Parathyroid adenoma (tissue), 2 donors: ENCODE data around the gene CHURC1.

ENCODE experiments used
- H2AFZ ChIP-seq: fragments of 300-600 bp; sonication (generic); one replicate; pipeline ENCODE4 v1.7.0; 2017; ENCODE audit warnings: antibody characterized with exemption, mild to moderate bottlenecking
- H3K27ac ChIP-seq: fragments of 300-600 bp; sonication (generic); one replicate; pipeline ENCODE4 v1.7.0; 2017
- H3K27me3 ChIP-seq: fragments of 300-600 bp; sonication (generic); one replicate; pipeline ENCODE4 v1.7.0; 2017; ENCODE audit warnings: low read length; ENCODE audit not compliant: control insufficient read depth, insufficient read depth
- H3K36me3 ChIP-seq: fragments of 300-600 bp; sonication (generic); one replicate; pipeline ENCODE4 v1.7.0; 2017; ENCODE audit warnings: low read length; ENCODE audit not compliant: control insufficient read depth, insufficient read depth
- H3K4me1 ChIP-seq: fragments of 300-600 bp; sonication (generic); one replicate; pipeline ENCODE4 v1.7.0; 2017; ENCODE audit warnings: control low read depth
- H3K4me2 ChIP-seq: fragments of 300-600 bp; sonication (generic); one replicate; pipeline ENCODE4 v1.7.0; 2017; ENCODE audit warnings: low read length
- H3K4me3 ChIP-seq: fragments of 300-600 bp; sonication (generic); one replicate; pipeline ENCODE4 v1.7.0; 2017; ENCODE audit warnings: low read depth, low read length
- H3K79me2 ChIP-seq: fragments of 300-600 bp; sonication (generic); one replicate; pipeline ENCODE4 v1.7.0; 2017; ENCODE audit warnings: control low read depth
- H3K9ac ChIP-seq: fragments of 300-600 bp; sonication (generic); one replicate; pipeline ENCODE4 v1.7.0; 2017; ENCODE audit warnings: mild to moderate bottlenecking
- H3K9me3 ChIP-seq: fragments of 300-600 bp; sonication (generic); one replicate; pipeline ENCODE4 v1.7.0; 2017; ENCODE audit warnings: low read length; ENCODE audit not compliant: control insufficient read depth
- CTCF ChIP-seq: fragments of 300-600 bp; sonication (generic); IDR thresholded peaks from one replicate; pipeline ENCODE4 v1.7.0; 2017; ENCODE audit warnings: antibody characterized with exemption, mild to moderate bottlenecking
- donor health status: primary hyperparathyroidism.

The CHURC1 gene

DNA sequence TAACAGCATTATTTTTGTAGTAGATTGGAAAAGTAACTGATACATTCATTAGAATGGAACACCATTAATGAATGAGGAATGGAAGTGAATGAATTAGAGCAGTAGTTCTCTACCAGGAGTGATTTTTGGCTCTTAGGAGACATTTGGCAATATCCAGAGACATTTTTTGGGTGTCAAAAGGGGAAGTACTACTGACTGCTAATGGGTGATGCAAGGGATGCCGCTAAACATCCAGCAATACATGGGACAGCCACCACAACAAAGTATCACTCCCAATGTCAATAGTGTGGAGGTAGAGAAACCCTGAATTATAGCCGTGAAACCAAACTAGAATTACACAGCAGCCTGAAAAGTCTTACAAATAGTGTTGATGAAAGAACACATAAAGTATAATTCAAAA lies 1.5 kb downstream of the CHURC1 start:
- Histone ChIP-seq H3K4me1 (peaks cover 5% of the 10 kb centered on the region), H3K27ac (no peak overlapping the region), H3K27me3 (no peaks in the 10 kb centered on the region), H2AFZ (no peak overlapping the region), H3K36me3 (no peaks in the 10 kb centered on the region), H3K9me3 (no peaks in the 10 kb centered on the region), H3K4me2 (peak overlapping the region; percentile 77), H3K4me3 (no peak overlapping the region), H3K9ac (no peak overlapping the region), H3K79me2 (peaks cover 45% of the 10 kb centered on the region)
- TF ChIP-seq CTCF, result no peak

DNA sequence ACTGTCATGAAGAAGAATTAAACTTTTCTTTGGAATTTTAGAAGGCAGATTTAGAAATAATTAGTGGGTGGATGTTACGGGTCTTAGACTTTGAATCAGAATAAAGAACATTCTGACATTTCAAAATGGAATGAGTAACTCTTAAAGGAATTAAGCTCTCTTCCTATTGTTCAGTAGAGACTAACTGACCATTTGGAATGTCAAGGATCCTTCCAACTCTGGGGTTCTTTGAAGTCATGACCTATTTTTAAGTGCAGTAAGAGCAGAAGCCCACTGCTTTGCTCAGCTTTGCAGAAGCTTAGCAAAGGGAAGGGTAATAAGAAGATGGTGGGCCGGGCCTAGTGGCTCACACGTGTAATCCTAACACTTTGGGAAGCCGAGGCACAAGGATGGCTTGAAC lies 4.0 kb downstream of the CHURC1 start:
- Histone ChIP-seq H3K9ac (no peak overlapping the region), H3K4me2 (no peak overlapping the region), H3K4me3 (no peak overlapping the region), H3K4me1 (peaks cover 5% of the 10 kb centered on the region), H2AFZ (no peak overlapping the region), H3K79me2 (peaks cover 49% of the 10 kb centered on the region), H3K27me3 (no peaks in the 10 kb centered on the region), H3K36me3 (no peaks in the 10 kb centered on the region), H3K9me3 (no peaks in the 10 kb centered on the region), H3K27ac (no peak overlapping the region)
- no peak for TF ChIP-seq CTCF

GRCh38 chr14:64919215-64919614 lies 5.0 kb downstream of the CHURC1 start:
- Histone ChIP-seq H3K27ac (no peak overlapping the region), H3K9me3 (no peaks in the 10 kb centered on the region), H3K4me1 (no peaks in the 10 kb centered on the region), H3K27me3 (no peaks in the 10 kb centered on the region), H3K4me2 (no peak overlapping the region), H3K4me3 (no peak overlapping the region), H3K36me3 (no peaks in the 10 kb centered on the region), H3K79me2 (peaks cover 51% of the 10 kb centered on the region), H2AFZ (no peak overlapping the region), H3K9ac (no peak overlapping the region)
- TF ChIP-seq CTCF, result no peak

- Histone ChIP-seq H3K9me3 (no peaks in the 10 kb centered on the region), H3K9ac (no peak overlapping the region), H3K27me3 (no peaks in the 10 kb centered on the region), H3K27ac (no peak overlapping the region), H2AFZ (no peak overlapping the region), H3K36me3 (no peaks in the 10 kb centered on the region), H3K4me1 (no peaks in the 10 kb centered on the region), H3K4me2 (no peak overlapping the region), H3K4me3 (no peak overlapping the region), H3K79me2 (peaks cover 48% of the 10 kb centered on the region)
- no peak for TF ChIP-seq CTCF
Observed at GRCh38 chr14:64919618-64920017, 5.4 kb downstream of the CHURC1 start.

DNA sequence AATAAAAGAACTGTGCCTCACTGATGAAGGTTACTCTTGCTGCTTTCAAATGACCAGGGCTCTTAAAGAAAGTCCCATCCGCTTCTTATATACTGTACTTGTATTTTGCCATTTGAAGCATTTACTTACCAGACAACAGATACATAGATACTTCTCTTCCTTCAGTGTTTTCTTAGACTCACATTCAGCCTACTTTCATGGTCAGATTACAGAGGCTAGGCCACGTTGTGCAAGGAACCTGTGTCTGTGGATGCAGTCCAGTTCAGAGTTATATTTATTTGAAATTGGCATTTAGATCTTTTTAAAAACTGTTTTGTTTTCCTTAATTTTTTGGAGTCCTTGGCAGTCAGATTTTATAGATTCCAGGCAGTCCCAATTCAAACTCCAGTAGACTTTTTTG lies 6.2 kb downstream of the CHURC1 start:
- H3K9ac ChIP-seq, result no peak overlapping the region
- H3K4me3 ChIP-seq, result no peak overlapping the region
- no peak overlapping the region for H3K27ac ChIP-seq
- H2AFZ ChIP-seq, result no peak overlapping the region
- TF ChIP-seq CTCF, result no peak
- no peaks in the 10 kb centered on the region for H3K36me3 ChIP-seq
- no peak overlapping the region for H3K4me2 ChIP-seq
- no peaks in the 10 kb centered on the region for H3K4me1 ChIP-seq
- no peaks in the 10 kb centered on the region for H3K9me3 ChIP-seq
- H3K27me3 ChIP-seq, result no peaks in the 10 kb centered on the region
- peaks cover 42% of the 10 kb centered on the region for H3K79me2 ChIP-seq
